Stromal cell of bone marrow (primary cell): ENCODE data around the gene MZT2A.
"Not testable (repeated sequence)": the region's sequence is repeated elsewhere in the genome, so short reads cannot be mapped to it uniquely, and the experiment has no call there.

Source experiments
- DNase-seq: peaks from one replicate; pipeline ENCODE4 v3.0.0-alpha.2; 2012; ENCODE audit warnings: low read depth

The MZT2A gene

DNA sequence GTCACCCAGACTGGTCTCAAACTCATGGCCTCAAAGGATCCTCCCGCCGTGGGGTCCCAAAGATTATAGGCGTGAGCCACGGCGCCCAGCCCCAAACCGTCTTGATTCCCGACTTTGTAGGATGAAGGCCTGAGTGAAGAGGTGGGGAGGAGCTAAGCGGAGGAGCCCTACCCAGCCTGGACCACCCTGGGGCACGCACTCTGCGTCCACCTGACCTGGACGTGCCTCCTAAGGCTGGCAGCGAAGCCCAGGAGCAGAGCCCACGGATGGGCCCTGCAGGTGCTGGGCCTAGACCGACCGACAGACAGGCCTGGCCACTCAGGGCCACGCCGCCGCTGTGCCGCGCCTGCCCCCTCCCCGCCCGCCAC is 744 bp downstream of the MZT2A start:
- not testable (repeated sequence) for DNase-seq

DNA sequence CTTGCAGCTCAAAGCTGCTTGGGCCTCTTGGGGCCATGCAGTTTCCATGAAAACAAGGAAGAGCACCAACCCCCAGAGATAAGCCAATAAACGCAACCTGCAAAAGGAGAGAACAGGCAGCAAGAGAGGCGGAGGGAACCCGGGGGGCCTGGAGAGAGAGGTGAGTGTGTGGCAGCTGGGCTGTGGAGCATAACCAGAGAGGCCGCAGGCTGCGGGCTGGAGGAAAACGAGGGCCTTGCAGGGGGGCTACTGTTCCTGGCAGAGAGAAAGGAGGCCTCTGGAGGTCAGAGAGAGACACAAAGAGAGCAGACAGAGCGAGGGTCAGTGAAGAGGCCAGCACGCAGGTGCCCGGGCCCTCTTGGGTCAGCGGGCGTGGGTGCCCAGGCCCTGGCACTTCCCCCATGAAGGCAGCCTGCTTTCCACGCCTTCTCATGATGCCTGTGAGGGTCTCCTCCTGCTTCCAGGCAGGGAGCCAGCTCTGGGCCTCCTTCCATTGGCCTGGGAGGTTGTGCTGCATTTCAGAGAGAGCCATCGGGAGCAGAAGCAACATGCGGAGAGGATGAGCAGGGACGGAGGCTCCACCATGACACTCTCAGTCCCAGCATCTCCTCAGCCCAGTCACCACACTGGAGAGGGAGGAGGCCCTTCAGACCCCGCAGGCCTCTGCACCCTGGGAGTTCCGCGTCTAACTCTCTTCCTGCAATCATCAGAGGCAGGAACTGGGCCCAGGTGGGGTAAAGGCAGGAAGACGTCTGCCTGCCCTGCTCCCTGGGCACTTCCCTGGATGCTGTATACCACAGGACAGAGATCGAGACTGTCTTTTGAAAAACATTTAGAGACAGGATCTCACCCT is 1.4 kb downstream of the MZT2A start:
- not testable (repeated sequence) for DNase-seq

GRCh38 chr2:131488306-131489205 is 3.6 kb downstream of the MZT2A start:
- DNase-seq, result no peak

DNA sequence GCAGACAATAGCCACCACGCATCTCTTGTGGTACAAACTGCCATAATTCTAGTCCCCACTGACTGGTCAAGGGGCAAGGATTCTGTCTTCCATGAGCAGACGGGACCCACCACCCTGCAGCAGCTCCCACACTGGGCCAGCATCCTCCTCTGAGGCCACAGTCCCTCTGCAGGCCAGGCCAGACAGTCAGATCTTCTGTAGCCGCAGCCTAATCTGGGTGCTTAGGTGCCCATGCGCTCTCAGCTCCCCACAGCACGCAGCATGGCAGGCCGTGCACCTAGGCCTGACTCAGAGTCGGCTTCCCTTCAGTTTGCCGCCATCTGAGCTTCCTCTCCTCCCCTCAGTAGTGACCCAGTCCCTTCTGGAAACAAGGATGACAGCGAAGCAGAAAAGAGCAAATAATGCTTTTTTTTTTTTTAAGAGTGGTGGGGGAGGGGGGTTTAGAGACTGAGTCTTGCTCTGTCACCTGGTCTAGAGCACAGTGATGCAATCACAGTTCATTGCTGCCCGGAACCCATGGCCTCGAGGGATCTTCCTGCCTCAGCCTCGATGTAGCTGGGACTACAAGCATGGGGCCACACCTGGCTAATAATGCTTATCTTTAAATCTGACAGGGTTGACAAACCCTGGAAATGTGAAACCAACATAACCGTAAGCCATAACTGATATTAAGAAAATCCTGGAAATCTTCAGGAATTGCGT is 5.8 kb downstream of the MZT2A start:
- not testable (repeated sequence) for DNase-seq

- not testable (repeated sequence) for DNase-seq
These were observed 7.2 kb downstream of the MZT2A start for GRCh38 chr2:131484906-131485460.

DNA sequence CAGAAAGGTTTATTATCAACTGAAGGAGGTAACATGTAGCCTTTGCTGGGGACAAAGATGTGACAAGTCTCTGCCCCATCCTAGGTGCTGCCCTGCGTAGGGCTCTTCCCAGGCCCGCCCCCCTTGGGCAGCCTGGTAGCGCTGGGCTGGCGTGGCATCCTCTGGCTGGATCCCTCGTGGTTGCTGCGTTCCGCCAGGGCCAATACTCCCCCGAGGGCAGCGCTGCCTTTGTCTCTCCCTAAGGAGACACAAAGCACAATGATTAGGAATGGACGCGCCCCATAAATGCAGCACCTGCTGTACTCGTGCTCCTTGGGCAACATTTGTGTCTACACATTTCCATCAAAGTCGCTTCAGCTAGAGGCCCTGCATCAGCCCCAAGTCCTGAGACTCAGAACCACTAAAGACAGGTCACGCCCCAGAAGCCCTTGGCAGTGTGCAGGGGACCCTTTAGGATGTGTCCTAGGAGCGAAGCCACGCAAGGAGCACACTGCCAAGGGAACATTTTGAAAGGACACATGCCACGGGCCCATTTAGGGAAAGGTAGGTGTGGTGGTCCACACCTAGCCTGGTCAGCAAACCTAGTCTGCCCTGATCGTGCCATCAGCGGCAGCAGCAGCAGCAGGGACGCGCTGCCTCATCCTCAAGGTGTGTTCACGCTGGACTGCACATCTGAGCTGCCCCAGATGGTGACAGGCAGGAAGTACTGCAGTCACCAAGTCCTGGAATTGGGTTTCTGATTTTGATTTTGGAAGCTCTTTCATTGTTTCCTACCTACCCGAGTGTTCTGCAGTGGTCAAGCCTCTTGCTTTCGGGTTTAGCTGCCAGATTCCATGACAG is 8.0 kb downstream of the MZT2A start:
- DNase-seq, result not testable (repeated sequence)

DNA sequence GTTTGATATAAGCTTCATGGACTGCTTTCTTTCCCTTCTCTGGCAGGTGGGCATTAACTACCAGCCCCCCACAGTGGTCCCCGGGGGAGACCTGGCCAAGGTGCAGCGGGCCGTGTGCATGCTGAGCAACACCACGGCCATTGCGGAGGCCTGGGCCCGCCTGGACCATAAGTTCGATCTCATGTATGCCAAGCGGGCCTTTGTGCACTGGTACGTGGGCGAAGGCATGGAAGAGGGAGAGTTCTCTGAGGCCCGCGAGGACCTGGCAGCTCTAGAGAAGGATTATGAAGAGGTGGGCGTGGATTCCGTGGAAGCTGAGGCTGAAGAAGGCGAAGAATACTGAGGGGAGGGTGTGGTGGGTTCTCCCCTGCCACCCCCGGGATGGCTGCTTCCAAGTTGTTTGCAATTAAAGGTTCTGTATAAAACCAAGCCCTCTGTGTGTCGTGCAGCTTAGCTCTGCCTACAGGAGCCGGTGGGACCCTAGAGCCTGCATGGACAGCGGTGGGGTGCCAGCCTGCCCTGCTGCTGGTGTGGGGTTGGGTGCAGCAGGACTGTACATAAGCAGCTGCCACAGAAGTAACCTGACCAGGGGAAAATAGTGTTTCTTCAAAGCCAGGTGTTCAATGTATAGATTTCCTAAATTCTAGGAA is 9.6 kb downstream of the MZT2A start:
- not testable (repeated sequence) for DNase-seq

DNA sequence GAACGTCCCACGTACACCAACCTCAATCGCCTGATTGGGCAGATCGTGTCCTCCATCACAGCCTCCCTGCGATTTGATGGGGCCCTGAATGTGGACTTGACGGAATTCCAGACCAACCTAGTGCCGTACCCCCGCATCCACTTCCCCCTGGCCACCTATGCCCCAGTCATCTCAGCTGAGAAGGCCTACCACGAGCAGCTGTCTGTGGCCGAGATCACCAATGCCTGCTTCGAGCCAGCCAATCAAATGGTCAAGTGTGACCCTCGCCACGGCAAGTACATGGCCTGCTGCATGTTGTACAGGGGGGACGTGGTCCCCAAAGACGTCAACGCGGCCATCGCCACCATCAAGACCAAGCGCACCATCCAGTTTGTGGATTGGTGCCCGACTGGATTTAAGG is 11.8 kb downstream of the MZT2A start:
- DNase-seq, result not testable (repeated sequence)

- not testable (repeated sequence) for DNase-seq
These were observed 13.2 kb downstream of the MZT2A start for GRCh38 chr2:131478850-131479461.

GRCh38 chr2:131478074-131478849 is 13.9 kb downstream of the MZT2A start:
- not testable (repeated sequence) for DNase-seq

- DNase-seq, result not testable (repeated sequence)
These were observed 15.0 kb downstream of the MZT2A start for GRCh38 chr2:131477227-131477626.

- DNase-seq, result not testable (repeated sequence)
These were observed 15.8 kb downstream of the MZT2A start for GRCh38 chr2:131476363-131476762.

DNA sequence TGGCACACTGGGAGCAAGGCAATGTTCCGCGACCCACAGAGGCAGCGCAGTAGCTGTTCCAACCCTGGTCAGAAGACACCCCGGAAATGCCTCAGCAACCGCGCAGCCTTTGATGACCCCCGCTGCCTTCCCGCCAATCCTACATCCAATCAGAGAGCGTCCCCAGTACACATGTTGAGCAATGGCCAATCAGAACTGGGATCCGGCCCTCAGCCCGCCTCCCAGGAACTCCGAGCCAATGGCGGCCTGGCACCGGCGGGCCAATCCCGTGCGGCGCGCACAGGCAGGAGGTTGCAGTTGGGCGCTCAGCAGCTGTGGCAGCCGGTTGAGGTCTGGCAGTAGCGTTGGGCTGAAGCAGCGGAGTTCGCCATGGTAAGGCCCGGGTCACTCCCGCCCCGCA is 16.4 kb downstream of the MZT2A start, which contains the start of gene TUBA3D:
TSS of gene TUBA3D (plus strand) at position 289 of the 400 bp plus-strand sequence. CDS start at position 370, 81 bp downstream.
- DNase-seq, result no peak

- not testable (repeated sequence) for DNase-seq
These were observed 18.9 kb downstream of the MZT2A start for GRCh38 chr2:131473266-131473665.

DNA sequence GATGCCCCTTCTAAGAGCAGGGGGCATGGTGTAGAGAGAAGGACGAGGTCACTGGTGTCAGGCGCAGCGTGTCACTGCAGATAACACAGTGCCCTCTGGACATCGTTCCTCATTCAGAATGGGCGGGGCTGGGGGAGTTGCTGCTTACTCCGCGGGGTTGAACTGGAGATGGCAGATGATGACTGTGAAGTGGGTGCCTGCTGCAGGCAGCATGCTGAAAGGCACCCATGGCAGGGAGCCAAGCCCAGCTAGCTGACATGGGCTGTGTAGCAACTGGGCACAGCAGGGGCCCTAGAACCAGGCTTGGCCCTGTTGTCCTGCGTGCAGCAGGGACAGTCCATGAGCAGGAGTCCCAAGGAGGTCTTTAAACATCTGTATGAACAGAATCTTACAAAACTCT is 20.6 kb downstream of the MZT2A start:
- not testable (repeated sequence) for DNase-seq

DNA sequence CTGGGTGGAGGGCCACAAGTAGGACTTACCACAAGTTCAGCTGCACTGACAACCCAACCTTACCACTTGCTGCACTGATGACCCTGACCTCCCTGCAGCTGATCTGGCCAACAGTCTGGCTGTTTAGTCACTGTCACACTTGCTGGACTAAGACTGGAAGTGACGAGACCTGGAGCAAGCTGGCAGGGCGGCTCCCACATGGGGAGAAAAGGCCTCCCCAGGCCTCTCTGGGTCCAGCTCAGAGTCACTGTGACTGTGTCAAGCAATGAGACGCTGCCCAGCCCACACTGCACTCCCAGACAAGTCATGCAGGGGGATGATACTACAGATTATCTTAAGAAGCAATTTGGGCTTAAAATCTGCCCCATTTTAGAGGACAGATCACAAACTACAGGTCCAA is 21.3 kb downstream of the MZT2A start:
- not testable (repeated sequence) for DNase-seq

DNA sequence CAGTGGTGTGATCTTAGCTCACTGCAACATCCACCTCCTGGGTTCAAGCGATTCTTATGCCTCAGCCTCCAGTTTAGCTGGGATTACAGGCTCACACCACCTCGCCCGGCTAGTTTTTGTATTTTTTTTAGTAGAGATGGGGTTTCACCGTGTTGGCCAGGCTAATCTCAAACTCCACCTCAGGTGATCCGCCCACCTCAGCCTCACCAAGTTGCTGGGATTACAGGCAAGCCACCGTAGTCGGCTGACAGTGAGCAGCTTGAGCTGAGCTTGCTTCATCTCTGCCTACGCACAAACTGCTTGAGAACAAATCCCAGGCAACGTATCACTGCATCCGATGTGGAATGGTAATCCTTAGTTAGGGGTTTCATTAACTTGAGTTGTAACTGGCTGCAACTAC is 24.5 kb downstream of the MZT2A start:
- DNase-seq, result not testable (repeated sequence)

- DNase-seq, result not testable (repeated sequence)
These were observed 37.3 kb downstream of the MZT2A start for GRCh38 chr2:131454914-131455313.
